Measurements from ENCODE around the gene LTBP3. TPM values are rescaled to one million over a fixed set of nuclear protein-coding genes. Genes with fewer than 3 reads are reported as not detected.

The LTBP3 gene
- 10 to 100 TPM in 2 of 3 donors, 1 to 10 TPM in 1; 3.3 to 21.0 (median 14.5) TPM for polyA plus RNA-seq

- Mint-ChIP-seq H3K9me3 (no peaks in the 10 kb centered on the region), H3K4me3 (peak within 1 kb of the TSS; percentile 83 to 87 (median 85)), H3K36me3 (no peaks in the 10 kb centered on the region), H3K27me3 (ENCODE audit: low read depth in 3 of 3) (peaks cover 0 to 2% (median 2%) of the 10 kb centered on the region in 3 donors), H3K27ac (peak within 1 kb of the TSS; percentile 82 to 96 (median 92)), H3K4me1 (peaks cover 37 to 46% of the 10 kb centered on the region in 2 donors)
- peak in 2 of 3 donors; percentile 48 to 63 for DNase-seq
Observed at GRCh38 chr11:65558002-65558929, at the start of gene LTBP3. Gene LTBP3 (minus strand): TSS chr11:65558359. CDS start chr11:65557959, 400 bp downstream.

GRCh38 chr11:65606876-65607613, 48.9 kb upstream of the LTBP3 start:
- Mint-ChIP-seq H3K27me3 (ENCODE audit: low read depth in 3 of 3) (peaks cover 0 to 3% (median 0%) of the 10 kb centered on the region in 3 donors), H3K4me1 (peaks cover 26 to 27% of the 10 kb centered on the region in 2 donors), H3K9me3 (no peaks in the 10 kb centered on the region), H3K36me3 (peaks cover 0 to 23% (median 0%) of the 10 kb centered on the region in 3 donors), H3K4me3 (no peak overlapping the region), H3K27ac (no peak overlapping the region)
- no peak for DNase-seq

GRCh38 chr11:65604258-65604657, 46.1 kb upstream of the LTBP3 start:
- Mint-ChIP-seq H3K4me3 (no peak overlapping the region), H3K36me3 (peaks cover 0 to 19% (median 0%) of the 10 kb centered on the region in 3 donors), H3K27me3 (ENCODE audit: low read depth in 3 of 3) (peaks cover 0 to 1% (median 0%) of the 10 kb centered on the region in 3 donors), H3K27ac (peak overlapping the region in 2 of 6 donors; percentile 9 to 29), H3K9me3 (no peaks in the 10 kb centered on the region), H3K4me1 (peaks cover 3 to 7% of the 10 kb centered on the region in 2 donors)
- no peak for DNase-seq

- DNase-seq = no peak
- H3K27me3 Mint-ChIP-seq (ENCODE audit: low read depth in 3 of 3) = peaks cover 0 to 2% (median 0%) of the 10 kb centered on the region in 3 donors
- H3K36me3 Mint-ChIP-seq = peaks cover 0 to 12% (median 0%) of the 10 kb centered on the region in 3 donors
- H3K9me3 Mint-ChIP-seq = no peaks in the 10 kb centered on the region
- H3K4me3 Mint-ChIP-seq = no peak overlapping the region
- no peaks in the 10 kb centered on the region for H3K4me1 Mint-ChIP-seq
- no peak overlapping the region for H3K27ac Mint-ChIP-seq
Observed at GRCh38 chr11:65599955-65600246, 41.7 kb upstream of the LTBP3 start.

GRCh38 chr11:65599216-65599954, 41.2 kb upstream of the LTBP3 start:
- no peak for DNase-seq
- no peak overlapping the region for H3K4me3 Mint-ChIP-seq
- no peaks in the 10 kb centered on the region for H3K9me3 Mint-ChIP-seq
- peaks cover 0 to 2% (median 0%) of the 10 kb centered on the region in 3 donors for H3K27me3 Mint-ChIP-seq (ENCODE audit: low read depth in 3 of 3)
- H3K4me1 Mint-ChIP-seq = no peaks in the 10 kb centered on the region
- H3K36me3 Mint-ChIP-seq = peaks cover 0 to 10% (median 0%) of the 10 kb centered on the region in 3 donors
- H3K27ac Mint-ChIP-seq = no peak overlapping the region

- Mint-ChIP-seq H3K4me1 (no peaks in the 10 kb centered on the region), H3K36me3 (no peaks in the 10 kb centered on the region), H3K4me3 (no peak overlapping the region), H3K27ac (no peak overlapping the region), H3K9me3 (no peaks in the 10 kb centered on the region), H3K27me3 (ENCODE audit: low read depth in 3 of 3) (peaks cover 0 to 2% (median 0%) of the 10 kb centered on the region in 3 donors)
- no peak for DNase-seq
Observed at GRCh38 chr11:65598258-65598699, 40.1 kb upstream of the LTBP3 start.

GRCh38 chr11:65596520-65596919, 38.4 kb upstream of the LTBP3 start:
- no peaks in the 10 kb centered on the region for H3K36me3 Mint-ChIP-seq
- no peak overlapping the region for H3K27ac Mint-ChIP-seq
- no peak overlapping the region for H3K4me3 Mint-ChIP-seq
- H3K27me3 Mint-ChIP-seq (ENCODE audit: low read depth in 3 of 3) = peaks cover 0 to 6% (median 0%) of the 10 kb centered on the region in 3 donors
- DNase-seq = no peak
- H3K9me3 Mint-ChIP-seq = no peaks in the 10 kb centered on the region
- no peaks in the 10 kb centered on the region for H3K4me1 Mint-ChIP-seq

- no peak for DNase-seq
- Mint-ChIP-seq H3K9me3 (no peaks in the 10 kb centered on the region), H3K27me3 (ENCODE audit: low read depth in 3 of 3) (peaks cover 0 to 6% (median 0%) of the 10 kb centered on the region in 3 donors), H3K27ac (peak within 1 kb of the TSS in 1 of 6 donors; percentile 58), H3K36me3 (no peaks in the 10 kb centered on the region), H3K4me3 (no peak within 1 kb of the TSS), H3K4me1 (no peaks in the 10 kb centered on the region)
Observed at GRCh38 chr11:65595543-65596281, 37.6 kb upstream of the LTBP3 start, which contains the start of gene KCNK7. Gene KCNK7 (minus strand): TSS chr11:65595800. CDS start chr11:65595772, 28 bp downstream.

GRCh38 chr11:65595131-65595530, 37.0 kb upstream of the LTBP3 start:
- Mint-ChIP-seq H3K4me3 (no peak overlapping the region), H3K9me3 (no peaks in the 10 kb centered on the region), H3K27me3 (ENCODE audit: low read depth in 3 of 3) (peaks cover 0 to 6% (median 0%) of the 10 kb centered on the region in 3 donors), H3K27ac (no peak overlapping the region), H3K4me1 (peaks cover 0 to 2% of the 10 kb centered on the region in 2 donors), H3K36me3 (no peaks in the 10 kb centered on the region)
- no peak for DNase-seq

- Mint-ChIP-seq H3K27me3 (ENCODE audit: low read depth in 3 of 3) (peaks cover 0 to 6% (median 2%) of the 10 kb centered on the region in 3 donors), H3K27ac (peak overlapping the region in 2 of 6 donors; percentile 36 to 74), H3K9me3 (no peaks in the 10 kb centered on the region), H3K36me3 (no peaks in the 10 kb centered on the region), H3K4me3 (no peak overlapping the region), H3K4me1 (peaks cover 1 to 2% of the 10 kb centered on the region in 2 donors)
- DNase-seq = peak; percentile 29 to 51 (median 44)
Observed at GRCh38 chr11:65593518-65594414, 35.6 kb upstream of the LTBP3 start.

GRCh38 chr11:65592858-65593517, 34.8 kb upstream of the LTBP3 start:
- H3K27ac Mint-ChIP-seq = peak overlapping the region in 1 of 6 donors; percentile 64
- no peak for DNase-seq

More at GRCh38 chr11:65592858-65593517, 34.8 kb upstream of the LTBP3 start:
- Mint-ChIP-seq H3K9me3 (no peaks in the 10 kb centered on the region), H3K4me1 (peaks cover 9 to 10% of the 10 kb centered on the region in 2 donors), H3K4me3 (no peak overlapping the region), H3K36me3 (no peaks in the 10 kb centered on the region), H3K27me3 (ENCODE audit: low read depth in 3 of 3) (peaks cover 2 to 6% (median 2%) of the 10 kb centered on the region in 3 donors)
